GM18873 (cell line): Measurements from ENCODE around the gene GLIS2.

ENCODE experiments used
- ATAC-seq: cut with Tn5 transposase; IDR thresholded peaks from one replicate; pipeline ENCODE4 v1.9.1; 2021; ENCODE audit warnings: mild to moderate bottlenecking, moderate library complexity, moderate number of reproducible peaks; ENCODE audit not compliant: unreplicated experiment, low FRiP score

Gene GLIS2

GRCh38 chr16:4319454-4320421 lies 3.9 kb downstream of the GLIS2 start:
- no peak for ATAC-seq

GRCh38 chr16:4320571-4321137 lies 4.8 kb downstream of the GLIS2 start:
- ATAC-seq: no peak

GRCh38 chr16:4321286-4322120 lies 5.6 kb downstream of the GLIS2 start:
- no peak for ATAC-seq

- ATAC-seq: no peak
Measured at GRCh38 chr16:4322121-4323052, 6.5 kb downstream of the GLIS2 start.

- no peak for ATAC-seq
Measured at GRCh38 chr16:4323071-4323844, 7.4 kb downstream of the GLIS2 start.

GRCh38 chr16:4323845-4324488 lies 8.1 kb downstream of the GLIS2 start:
- ATAC-seq: no peak

GRCh38 chr16:4324492-4325252 lies 8.8 kb downstream of the GLIS2 start:
- no peak for ATAC-seq

GRCh38 chr16:4325253-4325758 lies 9.4 kb downstream of the GLIS2 start:
- ATAC-seq: no peak

GRCh38 chr16:4327386-4328045 lies 11.6 kb downstream of the GLIS2 start:
- no peak for ATAC-seq

- no peak for ATAC-seq
Measured at GRCh38 chr16:4328046-4328781, 12.3 kb downstream of the GLIS2 start.

GRCh38 chr16:4328782-4329775 lies 13.2 kb downstream of the GLIS2 start:
- no peak for ATAC-seq

- no peak for ATAC-seq
Measured at GRCh38 chr16:4330277-4330874, 14.5 kb downstream of the GLIS2 start.

- ATAC-seq: no peak
Measured at GRCh38 chr16:4332083-4332482, 16.2 kb downstream of the GLIS2 start.

- ATAC-seq: no peak
Measured at GRCh38 chr16:4332623-4333307, 16.9 kb downstream of the GLIS2 start.

GRCh38 chr16:4333308-4333638 lies 17.4 kb downstream of the GLIS2 start:
- no peak for ATAC-seq
